ENCODE measurements around the gene AIP.
A peak's percentile ranks its signal among the peaks of the same experiment; 100 is the strongest.

AIP gene

GRCh38 chr11:67494371-67495233, 11.8 kb downstream of the AIP start:
- DNase-seq: no peak

GRCh38 chr11:67495234-67496005, 12.6 kb downstream of the AIP start:
- DNase-seq: no peak

DNA sequence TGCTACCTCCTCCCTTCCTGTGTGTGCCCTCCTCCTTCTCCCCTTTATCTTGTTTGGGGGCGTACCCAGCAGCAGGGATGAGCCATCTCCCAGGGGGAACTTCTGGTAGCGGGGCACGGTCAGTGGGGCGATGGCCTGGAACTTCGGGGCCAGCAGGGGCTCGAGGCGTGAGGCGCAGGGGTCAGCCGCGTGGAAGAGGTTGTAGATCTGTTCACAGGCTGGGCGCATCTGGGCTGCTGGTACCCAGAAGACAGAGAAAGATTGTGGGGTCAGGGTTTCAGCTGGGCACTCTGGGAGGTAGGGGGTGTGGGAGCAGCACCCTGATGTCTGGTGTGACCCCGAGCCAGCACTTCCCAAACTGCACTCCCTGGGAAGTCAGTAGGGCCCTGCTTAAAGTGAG, 13.3 kb downstream of the AIP start:
- DNase-seq: no peak

DNA sequence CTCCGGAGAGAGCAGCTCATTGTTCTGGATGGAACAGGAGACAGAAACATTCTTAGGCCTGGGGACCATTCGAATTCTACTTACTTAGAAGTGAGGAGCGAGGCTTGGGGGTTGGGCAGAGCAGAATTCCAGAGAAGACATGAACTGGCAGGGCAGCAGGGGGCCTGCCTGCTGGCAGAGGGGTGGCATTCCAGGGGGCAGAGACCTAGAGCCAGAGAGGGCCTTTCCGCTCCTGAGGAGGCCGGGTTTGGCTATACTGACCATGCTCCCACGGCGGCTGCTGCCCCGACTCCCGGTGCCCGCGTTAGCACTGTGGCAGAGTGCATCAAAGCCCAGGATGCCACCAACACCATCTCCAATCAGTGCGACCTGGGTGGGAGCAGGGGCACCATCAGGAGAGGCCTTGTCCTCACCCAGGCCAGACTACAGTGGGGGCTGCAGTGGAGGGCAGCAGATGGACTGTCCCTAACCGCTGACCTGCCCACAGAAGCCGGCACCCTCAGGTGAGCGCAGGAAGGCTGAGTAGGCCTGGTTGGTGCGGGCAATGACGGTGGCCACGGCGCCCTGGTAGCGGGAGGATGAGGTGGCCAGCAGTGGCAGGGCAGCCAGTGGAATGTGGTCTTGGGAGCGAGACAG, 14.9 kb downstream of the AIP start:
- DNase-seq: no peak

DNA sequence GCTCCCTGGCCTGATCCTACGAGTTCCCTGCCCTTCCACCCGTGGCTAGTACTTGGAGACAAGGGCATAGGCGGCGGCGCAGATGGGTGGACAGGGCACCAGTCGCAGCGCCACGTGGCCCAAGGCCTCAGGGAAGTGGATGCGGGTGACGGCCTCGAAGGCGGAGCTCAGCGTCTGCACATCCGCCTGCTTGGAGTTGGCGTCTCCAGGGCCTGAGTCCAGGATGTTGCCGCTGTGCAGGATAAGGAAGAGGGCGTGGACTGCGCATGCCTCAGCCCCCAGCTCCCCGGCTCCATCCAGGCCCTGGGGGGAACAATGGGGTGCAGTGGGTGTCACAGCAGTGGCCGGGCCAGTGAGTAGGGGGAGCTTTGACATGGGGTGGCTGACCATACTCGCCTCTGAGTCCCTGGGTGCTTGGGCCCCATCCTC, 15.7 kb downstream of the AIP start:
- DNase-seq: no peak

DNA sequence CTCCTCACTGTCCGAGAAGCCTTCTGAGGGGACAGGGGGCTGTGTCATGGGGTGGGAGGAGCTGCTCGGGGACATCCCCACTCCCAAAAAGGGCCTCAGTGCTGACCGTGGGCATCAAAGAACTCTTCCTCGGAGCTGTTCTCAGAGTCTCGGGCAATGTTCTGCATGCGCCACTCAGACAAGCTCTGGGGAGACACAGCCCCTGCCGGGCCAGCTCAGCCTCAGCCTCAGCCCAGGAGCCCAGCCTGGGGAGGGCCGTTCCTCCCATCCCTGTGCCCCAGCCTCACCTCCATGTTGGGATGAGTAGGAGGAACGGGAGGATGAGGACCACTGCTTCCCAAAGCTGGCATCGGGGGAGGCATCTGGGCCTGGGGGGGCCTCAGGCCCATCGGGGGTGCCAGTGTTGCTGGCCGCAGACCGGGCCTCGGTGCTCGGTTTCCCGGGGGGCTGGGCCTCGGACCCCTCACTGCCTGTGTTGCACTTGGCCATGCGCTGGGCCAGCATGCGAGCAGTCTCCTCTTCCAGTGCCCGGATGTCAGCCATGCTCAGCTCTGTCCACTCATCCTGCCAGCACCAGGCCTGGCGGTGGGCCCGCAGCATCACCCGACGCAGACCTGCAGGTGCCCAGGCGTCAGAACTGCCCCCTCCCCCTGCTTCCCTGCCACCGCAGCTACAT, 17.1 kb downstream of the AIP start:
- DNase-seq: no peak

GRCh38 chr11:67500484-67500821, 17.6 kb downstream of the AIP start:
- no peak for DNase-seq

GRCh38 chr11:67500831-67501715, 18.2 kb downstream of the AIP start:
- no peak for DNase-seq

GRCh38 chr11:67501854-67502253, 19.0 kb downstream of the AIP start:
- DNase-seq: no peak

DNA sequence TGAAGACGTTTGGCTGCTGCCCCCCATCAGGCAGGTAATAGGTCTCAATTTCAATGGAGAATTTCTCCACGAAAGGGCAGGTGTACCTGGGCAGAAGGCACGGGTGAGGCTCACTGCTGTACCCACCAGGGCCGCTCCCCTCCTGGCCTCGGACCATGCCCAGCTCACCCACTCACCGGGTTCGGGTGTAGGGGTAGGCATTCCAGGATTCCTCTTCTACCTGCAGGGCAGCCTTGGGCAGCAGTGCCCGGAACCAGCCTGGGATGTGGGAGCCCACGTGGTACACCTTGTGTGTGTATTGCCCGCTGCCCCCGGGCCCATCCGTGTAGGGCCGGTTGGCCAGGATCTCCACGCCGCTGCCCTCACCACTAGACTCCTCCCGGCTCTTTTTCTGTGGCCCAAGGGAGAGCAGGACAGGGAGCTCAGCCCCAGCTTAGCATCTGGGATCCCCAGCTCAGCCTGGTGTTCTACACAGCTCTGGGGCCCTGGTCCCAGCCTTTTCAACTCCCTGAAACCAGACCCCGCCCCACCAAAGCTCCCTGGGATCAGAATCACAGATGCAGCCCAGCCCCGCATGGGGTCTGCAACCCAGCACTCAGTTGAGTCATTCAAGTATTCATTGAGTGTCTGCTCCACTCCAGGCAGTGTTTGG, 19.6 kb downstream of the AIP start:
- no peak for DNase-seq

GRCh38 chr11:67503119-67504004, 20.5 kb downstream of the AIP start:
- no peak for DNase-seq

GRCh38 chr11:67504005-67504949, 21.5 kb downstream of the AIP start:
- peak; percentile 44 for DNase-seq

DNA sequence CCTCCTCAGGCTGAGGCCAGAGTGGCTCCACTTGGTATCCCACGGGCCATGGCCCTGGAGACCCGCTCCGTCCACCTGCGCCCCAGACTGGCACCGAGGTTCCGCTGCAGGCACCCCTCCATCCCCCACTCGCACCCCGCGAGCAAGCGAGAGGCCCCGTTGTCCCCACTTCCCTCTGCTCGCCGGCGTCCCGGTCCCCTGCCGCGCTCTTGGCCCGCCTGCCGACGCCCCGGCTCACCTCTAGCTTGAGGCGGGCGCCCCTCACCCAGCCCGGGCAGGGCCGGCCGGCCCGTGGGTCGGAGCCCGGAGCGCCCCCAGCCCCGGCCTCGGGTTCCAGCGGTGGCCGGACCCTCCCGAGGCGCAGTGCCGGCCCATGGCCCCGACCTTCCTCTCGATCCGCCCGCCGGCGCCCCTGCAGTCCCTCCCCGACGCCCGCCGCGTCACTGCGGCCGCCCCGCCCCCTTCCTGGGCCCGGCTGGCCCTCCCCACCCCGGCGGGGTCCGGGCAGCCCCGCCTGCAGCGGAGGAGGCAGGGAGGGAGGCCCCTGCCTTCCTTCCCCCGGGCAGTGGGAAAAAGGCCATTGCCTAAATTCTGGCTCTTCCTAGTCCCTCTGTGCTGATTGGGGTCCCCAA, 22.2 kb downstream of the AIP start, which contains the start of gene PITPNM1:
PITPNM1 (minus strand) TSS at position 414 of the 632 bp plus-strand sequence. CDS start 1,183 bp downstream, outside the sequence.
- peak; percentile 74 for DNase-seq

DNA sequence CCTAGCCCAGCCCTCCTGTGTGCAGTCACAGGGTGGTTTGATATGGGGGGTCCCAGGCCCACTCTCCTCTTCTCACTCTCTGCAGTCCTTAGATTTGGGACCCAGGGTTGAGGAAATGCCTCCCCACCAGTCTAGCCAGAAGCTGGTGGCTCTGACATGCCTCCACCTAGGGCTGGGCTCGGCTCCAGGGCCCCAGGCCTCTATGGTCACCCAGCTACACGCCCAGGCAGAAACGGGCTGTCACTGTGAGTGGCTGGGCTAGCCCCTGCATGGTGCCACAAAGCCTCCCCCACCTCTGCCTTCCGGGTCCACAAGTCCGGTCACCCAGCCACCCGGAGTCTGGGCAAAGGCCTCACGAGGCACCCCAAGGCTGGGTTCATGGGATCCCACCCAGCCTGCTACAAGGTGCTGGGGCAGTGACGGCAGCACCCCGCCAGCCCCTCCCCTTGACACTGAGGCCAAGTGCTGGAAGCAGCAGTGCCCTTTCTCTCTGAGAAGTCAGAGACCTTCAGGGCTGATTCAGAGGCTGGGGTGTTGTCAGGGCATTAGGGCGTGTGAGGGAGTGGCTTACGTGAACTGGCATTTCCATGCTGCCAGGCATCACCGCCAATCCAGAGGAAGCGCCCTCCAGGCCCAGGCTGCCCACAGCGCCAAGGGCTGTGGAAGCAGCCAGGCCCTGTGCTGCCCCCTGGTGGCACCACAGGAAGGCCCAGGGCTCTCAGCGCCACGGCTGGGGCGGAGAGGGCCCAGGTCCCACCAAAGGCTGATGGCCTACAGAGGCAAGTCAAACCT, 23.0 kb downstream of the AIP start:
- DNase-seq: peak; percentile 92

DNA sequence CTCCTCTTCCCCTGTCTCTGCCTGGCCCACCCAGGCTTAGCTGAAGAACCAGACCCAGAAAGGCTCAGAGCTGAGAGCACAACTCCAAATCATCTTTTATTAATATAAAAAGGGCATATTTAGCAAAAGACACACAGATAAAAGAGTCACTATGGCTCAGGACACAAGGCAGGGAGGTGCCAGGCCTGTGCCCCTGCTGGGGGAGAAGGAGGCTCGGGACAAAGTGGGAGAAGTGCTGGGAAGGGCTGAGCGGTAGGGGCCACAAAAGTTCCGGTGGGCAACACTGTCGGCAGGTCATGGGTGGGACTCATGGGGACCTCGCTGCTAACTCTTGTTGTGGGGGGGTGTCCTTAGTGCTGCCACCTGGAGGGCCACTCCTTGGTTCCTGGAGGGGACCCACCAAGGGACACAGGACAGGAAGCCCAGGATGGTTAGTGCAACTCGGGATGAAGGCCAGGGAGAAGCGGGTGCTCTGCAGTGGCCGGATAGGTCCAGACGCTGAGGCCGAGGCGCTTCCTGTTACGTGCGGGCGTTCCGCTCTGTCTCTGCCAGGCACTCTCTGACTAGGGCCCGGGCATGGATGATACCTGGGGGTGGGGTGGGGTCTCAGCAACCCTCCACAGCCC, 23.7 kb downstream of the AIP start:
- DNase-seq: no peak

GRCh38 chr11:67507242-67507863, 24.5 kb downstream of the AIP start:
- no peak for DNase-seq

Measured in activated naive CD4-positive, alpha-beta T cell treated with Interleukin-2 at 50 U/mL for 16 hours (primary cell).